Activated T-helper 2 cell treated with anti-CD3 and anti-CD28 coated beads, Interferon-gamma antibody, Interleukin-2, Interleukin-4, amounts not matched to agents 10 μg/mL and 5 μg/mL and 100 μg/mL, durations not matched to agents 14 hours and 24 hours and 36 hours (primary cell): ENCODE results near the gene CDC7. TPM values are rescaled to one million over a fixed set of nuclear protein-coding genes. Genes with fewer than 3 reads are reported as not detected.
"Not testable (repeated sequence)": the region's sequence is repeated elsewhere in the genome, so short reads cannot be mapped to it uniquely, and the experiment has no call there.

Source experiments
- DNase-seq: peaks from one replicate; pipeline ENCODE4 v3.0.0; 2021; ENCODE audit warnings: low spot score
- H3K27ac Mint-ChIP-seq: one replicate; pipeline ENCODE4 v1.8.0; 2021; ENCODE audit warnings: mixed read lengths
- H3K27me3 Mint-ChIP-seq: one replicate; pipeline ENCODE4 v1.8.0; 2021; ENCODE audit warnings: low read depth, mixed read lengths
- H3K36me3 Mint-ChIP-seq: one replicate; pipeline ENCODE4 v1.8.0; 2021; ENCODE audit warnings: low read depth, mixed read lengths
- H3K4me1 Mint-ChIP-seq: one replicate; pipeline ENCODE4 v1.8.0; 2021; ENCODE audit warnings: low read depth, mixed read lengths
- H3K4me3 Mint-ChIP-seq: one replicate; pipeline ENCODE4 v1.8.0; 2021; ENCODE audit warnings: low read depth, mild to moderate bottlenecking, moderate library complexity, mixed read lengths
- H3K9me3 Mint-ChIP-seq: one replicate; pipeline ENCODE4 v1.8.0; 2021; ENCODE audit warnings: mixed read lengths
- intact Hi-C: fragments of 100-400 bp; cut with micrococcal nuclease; formaldehyde crosslinking; loops from one replicate; pipeline ENCODE4 v1.15.1; 2023
- total RNA-seq: library from RNA; stranded (reverse); gene quantifications from 2 replicates; pipeline ENCODE4 v1.2.3, GENCODE V29; 2022

CDC7 gene
- total RNA-seq, 1 donor from 2014 or later: 28.8 TPM

DNA sequence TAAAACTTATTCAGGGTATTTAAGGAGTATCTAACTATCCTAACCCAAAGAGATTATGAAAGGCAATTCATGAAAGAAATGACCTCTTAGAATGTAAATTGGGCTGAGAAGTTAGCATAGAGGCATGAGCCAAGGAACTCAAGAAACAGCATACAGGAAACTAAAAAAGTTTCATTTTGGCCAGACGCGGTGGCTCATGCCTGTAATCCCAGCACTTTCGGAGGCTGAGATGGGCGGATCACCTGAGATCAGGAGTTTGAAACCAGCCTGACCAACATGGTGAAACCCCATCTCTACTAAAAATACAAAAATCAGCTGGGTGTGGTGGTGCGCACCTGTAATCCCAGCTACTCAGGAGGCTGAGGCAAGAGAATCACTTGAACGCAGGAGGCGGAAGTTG is 16.0 kb downstream of the CDC7 start:
- H3K27me3 Mint-ChIP-seq, H3K9me3 Mint-ChIP-seq, H3K4me3 Mint-ChIP-seq, H3K27ac Mint-ChIP-seq, DNase-seq: not testable (repeated sequence)
- intact Hi-C loops: loop anchor here (10.0 kb wide), 1 partner anchor 778 kb away; the partner anchor contains the start of genes GLMN and RPAP2
- H3K4me1 Mint-ChIP-seq: peaks cover 26% of the 10 kb centered on the region
- H3K36me3 Mint-ChIP-seq: peaks cover 63% of the 10 kb centered on the region

GRCh38 chr1:91519167-91519566 is 18.5 kb downstream of the CDC7 start:
- DNase-seq, H3K4me3 Mint-ChIP-seq, H3K9me3 Mint-ChIP-seq, H3K27me3 Mint-ChIP-seq: not testable (repeated sequence)
- Mint-ChIP-seq H3K4me1 (peaks cover 48% of the 10 kb centered on the region), H3K27ac (peak overlapping the region; percentile 43), H3K36me3 (peaks cover 74% of the 10 kb centered on the region)
- intact Hi-C loops: loop anchor here (10.0 kb wide), 1 partner anchor 776 kb away; the partner anchor contains the start of genes GLMN and RPAP2

DNA sequence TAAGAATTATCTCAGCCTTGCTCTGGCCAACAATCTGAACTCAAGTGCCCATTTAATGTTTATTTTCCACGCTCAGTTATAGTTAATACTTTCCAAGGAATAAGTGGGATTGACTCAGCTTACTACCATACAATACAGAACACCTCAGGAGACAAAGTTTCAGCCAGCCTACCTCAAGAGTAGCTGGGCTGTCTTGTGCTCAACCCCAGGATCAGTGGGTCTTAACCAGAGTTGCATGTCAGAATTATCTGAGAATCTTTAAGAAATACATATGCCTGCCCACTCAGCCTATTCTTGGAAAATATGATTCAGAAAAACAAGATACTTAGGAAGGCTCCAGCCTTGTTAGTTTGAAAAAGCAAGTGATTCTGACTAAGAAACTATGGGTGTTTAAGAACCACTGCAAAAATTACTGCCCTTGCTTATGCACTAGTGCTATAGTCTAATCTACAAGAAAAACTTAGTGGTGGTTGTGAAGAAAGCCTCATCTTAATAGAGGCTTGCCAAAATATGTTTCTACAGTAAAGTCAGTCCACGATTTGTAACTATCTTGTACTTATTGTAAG is 20.4 kb downstream of the CDC7 start:
- H3K27ac Mint-ChIP-seq: peak overlapping the region; percentile 83
- intact Hi-C loops: loop anchor here (1.0 to 5.0 kb wide), 4 partner anchors 35 to 176 kb away; no protein-coding TSS in a partner anchor
- H3K27me3 Mint-ChIP-seq: no peaks in the 10 kb centered on the region
- no peak for DNase-seq
- H3K36me3 Mint-ChIP-seq: peaks cover 72% of the 10 kb centered on the region
- peaks cover 4% of the 10 kb centered on the region for H3K9me3 Mint-ChIP-seq
- H3K4me3 Mint-ChIP-seq: no peak overlapping the region
- H3K4me1 Mint-ChIP-seq: peaks cover 46% of the 10 kb centered on the region

DNA sequence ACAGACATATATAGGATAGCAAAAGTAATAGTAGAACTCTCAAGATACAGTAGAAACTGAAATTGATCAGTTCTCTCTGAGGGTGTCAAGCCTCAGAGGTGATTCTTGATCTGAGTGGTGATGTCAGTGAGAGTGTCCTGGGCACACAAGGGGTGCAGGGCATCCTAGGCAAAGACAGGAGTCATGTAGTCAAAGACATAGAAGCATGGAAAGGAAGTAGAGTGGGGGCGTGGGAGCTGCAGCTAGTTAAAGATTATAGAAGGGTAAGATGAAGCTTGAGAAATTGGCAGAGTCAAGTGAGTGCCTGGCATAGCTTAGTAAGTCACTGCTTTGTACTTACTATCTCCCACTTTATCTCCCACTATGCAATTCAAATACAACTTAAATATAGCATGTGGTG is 22.8 kb downstream of the CDC7 start:
- Mint-ChIP-seq H3K9me3 (no peaks in the 10 kb centered on the region), H3K36me3 (peaks cover 58% of the 10 kb centered on the region), H3K4me3 (no peak overlapping the region), H3K4me1 (peaks cover 47% of the 10 kb centered on the region), H3K27ac (peak overlapping the region; percentile 38), H3K27me3 (no peaks in the 10 kb centered on the region)
- intact Hi-C loops: loop anchor here (1.0 to 5.0 kb wide), 7 partner anchors 25 to 355 kb away; no protein-coding TSS in a partner anchor
- no peak for DNase-seq

GRCh38 chr1:91526496-91526895 is 25.8 kb downstream of the CDC7 start:
- Mint-ChIP-seq H3K27me3 (no peaks in the 10 kb centered on the region), H3K27ac (no peak overlapping the region), H3K36me3 (peaks cover 53% of the 10 kb centered on the region), H3K4me1 (peaks cover 43% of the 10 kb centered on the region), H3K4me3 (no peak overlapping the region), H3K9me3 (no peaks in the 10 kb centered on the region)
- no peak for DNase-seq
- intact Hi-C loops: no loop called here

GRCh38 chr1:91527266-91527765 is 26.7 kb downstream of the CDC7 start:
- DNase-seq: no peak
- Mint-ChIP-seq H3K27ac (no peak overlapping the region), H3K4me1 (peaks cover 38% of the 10 kb centered on the region), H3K9me3 (no peaks in the 10 kb centered on the region), H3K4me3 (no peak overlapping the region), H3K36me3 (peaks cover 47% of the 10 kb centered on the region), H3K27me3 (no peaks in the 10 kb centered on the region)
- intact Hi-C loops: no loop called here

- Mint-ChIP-seq H3K4me1 (peaks cover 37% of the 10 kb centered on the region), H3K36me3 (peaks cover 42% of the 10 kb centered on the region), H3K27ac (no peak overlapping the region), H3K4me3 (no peak overlapping the region), H3K9me3 (no peaks in the 10 kb centered on the region), H3K27me3 (no peaks in the 10 kb centered on the region)
- no peak for DNase-seq
- intact Hi-C loops: no loop called here
Observed at GRCh38 chr1:91527781-91528180, 27.1 kb downstream of the CDC7 start.

- no peak overlapping the region for H3K27ac Mint-ChIP-seq
- no peak overlapping the region for H3K4me3 Mint-ChIP-seq
- peaks cover 28% of the 10 kb centered on the region for H3K36me3 Mint-ChIP-seq
- intact Hi-C loops: loop anchor here (2.0 kb wide), 1 partner anchor 19 kb away; no protein-coding TSS in a partner anchor
- peaks cover 27% of the 10 kb centered on the region for H3K4me1 Mint-ChIP-seq
- no peak for DNase-seq
- H3K27me3 Mint-ChIP-seq: no peaks in the 10 kb centered on the region
- no peaks in the 10 kb centered on the region for H3K9me3 Mint-ChIP-seq
Observed at GRCh38 chr1:91529856-91530255, 29.2 kb downstream of the CDC7 start.

GRCh38 chr1:91533361-91534024 is 32.8 kb downstream of the CDC7 start:
- Mint-ChIP-seq H3K4me3 (no peak overlapping the region), H3K9me3 (no peaks in the 10 kb centered on the region), H3K27ac (no peak overlapping the region), H3K27me3 (no peaks in the 10 kb centered on the region), H3K36me3 (peaks cover 11% of the 10 kb centered on the region), H3K4me1 (peaks cover 27% of the 10 kb centered on the region)
- intact Hi-C loops: no loop called here
- no peak for DNase-seq

GRCh38 chr1:91535441-91535840 is 34.8 kb downstream of the CDC7 start:
- Mint-ChIP-seq H3K27me3 (no peaks in the 10 kb centered on the region), H3K4me1 (peaks cover 21% of the 10 kb centered on the region), H3K9me3 (no peaks in the 10 kb centered on the region), H3K4me3 (no peak overlapping the region), H3K36me3 (peaks cover 4% of the 10 kb centered on the region), H3K27ac (no peak overlapping the region)
- intact Hi-C loops: no loop called here
- no peak for DNase-seq

DNA sequence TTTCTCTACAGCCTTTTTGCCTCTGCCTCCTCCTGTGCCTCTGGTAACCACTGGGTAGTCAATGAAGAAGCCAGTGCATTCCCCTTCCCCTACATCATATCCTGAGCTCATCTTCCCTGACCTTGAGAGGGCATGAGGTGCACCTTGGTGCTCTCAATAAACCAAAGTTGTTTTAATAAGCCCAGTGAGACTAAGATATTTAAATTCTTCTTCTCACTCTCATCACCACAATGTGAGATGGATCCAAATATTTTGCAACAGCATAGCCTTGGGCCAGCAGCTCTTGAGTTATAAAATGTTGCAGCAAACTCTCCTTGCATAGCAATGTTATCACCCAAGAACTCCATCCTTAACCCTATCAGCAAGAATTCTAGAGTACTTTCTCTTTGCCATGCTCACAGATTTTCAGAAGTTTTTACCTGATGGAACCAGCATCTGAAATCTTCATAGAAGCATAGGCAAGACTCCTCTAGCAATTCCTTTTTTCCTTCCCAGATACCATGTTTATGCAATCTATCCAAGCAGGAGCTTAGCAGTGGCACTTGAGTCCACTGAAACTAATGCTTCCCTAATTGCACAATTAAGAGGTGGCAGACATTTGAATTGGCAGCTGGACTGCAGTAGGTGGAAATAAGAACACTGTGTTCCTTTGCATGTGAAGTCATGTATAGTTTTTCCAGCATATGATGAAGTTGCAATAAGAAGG is 36.8 kb downstream of the CDC7 start:
- Mint-ChIP-seq H3K27ac (no peak overlapping the region), H3K9me3 (no peaks in the 10 kb centered on the region), H3K36me3 (no peaks in the 10 kb centered on the region), H3K4me1 (peaks cover 20% of the 10 kb centered on the region), H3K27me3 (no peaks in the 10 kb centered on the region), H3K4me3 (no peak overlapping the region)
- intact Hi-C loops: no loop called here
- no peak for DNase-seq

DNA sequence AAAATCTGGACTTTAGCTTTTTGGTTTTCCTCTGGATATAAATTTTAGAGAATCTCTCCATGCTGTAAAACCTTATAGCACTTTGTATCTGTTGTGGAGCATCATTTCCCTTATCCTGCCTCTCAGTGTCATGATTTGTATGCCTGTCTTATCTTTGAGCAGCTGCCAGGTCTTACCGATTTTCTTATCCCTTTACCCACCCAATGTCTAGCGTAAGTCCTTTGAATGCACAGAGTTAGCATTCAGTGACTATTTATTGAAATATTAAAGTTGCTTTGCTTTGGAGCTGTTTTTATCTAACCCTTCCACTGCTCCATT is 37.3 kb downstream of the CDC7 start:
- DNase-seq: no peak
- no peak overlapping the region for H3K27ac Mint-ChIP-seq
- intact Hi-C loops: no loop called here
- H3K9me3 Mint-ChIP-seq: no peaks in the 10 kb centered on the region
- H3K4me3 Mint-ChIP-seq: no peak overlapping the region
- no peaks in the 10 kb centered on the region for H3K36me3 Mint-ChIP-seq
- peaks cover 17% of the 10 kb centered on the region for H3K4me1 Mint-ChIP-seq
- H3K27me3 Mint-ChIP-seq: no peaks in the 10 kb centered on the region

GRCh38 chr1:91540910-91541309 is 40.3 kb downstream of the CDC7 start:
- Mint-ChIP-seq H3K36me3 (no peaks in the 10 kb centered on the region), H3K4me3 (no peak overlapping the region), H3K4me1 (peaks cover 20% of the 10 kb centered on the region), H3K27ac (no peak overlapping the region), H3K9me3 (no peaks in the 10 kb centered on the region), H3K27me3 (peaks cover 4% of the 10 kb centered on the region)
- DNase-seq: no peak
- intact Hi-C loops: no loop called here
